Measurements from ENCODE around the gene NINJ1.

GRCh38 chr9:93081931-93082330 lies 52.1 kb downstream of the NINJ1 start:
- no peak for TF ChIP-seq POLR2A (IDR thresholded peaks at IDR 0.05)
- no peak for TF ChIP-seq CTCF (IDR thresholded peaks at IDR 0.05)
